SK-N-SH (cell line): ENCODE data around the gene SLC8A2. TPM values are rescaled to one million over a fixed set of nuclear protein-coding genes. Genes with fewer than 3 reads are reported as not detected.
A peak's percentile ranks its signal among the peaks of the same experiment; 100 is the strongest.

ENCODE experiments used
- CTCF ChIA-PET: fragments of 300-600, 350-600 bp; formaldehyde crosslinking; extraction: SDS; loops from one replicate; lab custom pipeline; 2021; lab: Yijun Ruan, JAX
- POLR2A ChIA-PET: fragments of 350-600 bp; sonication (Branson Sonifier 250); formaldehyde crosslinking; extraction: SDS; loops from one replicate; lab custom pipeline; 2020; ENCODE audit warnings: antibody characterized with exemption, inconsistent platforms; lab: Yijun Ruan, JAX
- DNase-seq: peaks from one replicate; pipeline ENCODE4 v3.0.0; 2012
- H2AFZ ChIP-seq: fragments of 200-600 bp; sonication (generic); 2 replicates; pipeline ENCODE4 v1.8.1; 2016; ENCODE audit warnings: antibody characterized with exemption, mild to moderate bottlenecking, low read depth
- H3F3A ChIP-seq: fragments of 200-600 bp; sonication (generic); replicated peaks from 2 replicates; pipeline ENCODE3; 2016; ENCODE audit warnings: antibody characterized with exemption, mild to moderate bottlenecking; ENCODE audit not compliant: insufficient read depth
- H3K27ac ChIP-seq, 2 experiments: fragments of 200-500 bp in 1 of 2; fragments of 200-600 bp in 1 of 2; sonication (Bioruptor generic) in 1 of 2; sonication (generic), shearing (Covaris generic) in 1 of 2; 2 replicates each; pipeline versions ENCODE4 v1.5.1 to v1.6.1; 2014 to 2016; ENCODE audit warnings: low read depth in 2 of 2, inconsistent platforms in 1 of 2, low read length in 1 of 2, mild to moderate bottlenecking in 1 of 2, mixed read lengths in 1 of 2
- H3K27me3 ChIP-seq: fragments of 200-600 bp; sonication (generic), shearing (Covaris generic); 2 replicates; pipeline ENCODE4 v1.6.1; 2016; ENCODE audit warnings: mixed run types; ENCODE audit not compliant: insufficient read depth
- H3K36me3 ChIP-seq, 2 experiments: fragments of 200-500 bp in 1 of 2; fragments of 200-600 bp in 1 of 2; sonication (Bioruptor generic) in 1 of 2; sonication (generic) in 1 of 2; replicated peaks in 1 of 2; 2 replicates each; pipeline versions ENCODE3 to v1.5.1; 2014 to 2016; ENCODE audit warnings: low read length in 1 of 2, mild to moderate bottlenecking in 1 of 2; ENCODE audit not compliant: insufficient read depth in 2 of 2, control insufficient read depth in 1 of 2
- H3K4me1 ChIP-seq, 2 experiments: fragments of 200-500 bp in 1 of 2; fragments of 200-600 bp in 1 of 2; sonication (Bioruptor generic) in 1 of 2; sonication (generic), shearing (Covaris generic) in 1 of 2; 2 replicates each; pipeline versions ENCODE4 v1.5.1 to v1.6.1; 2014 to 2016; ENCODE audit warnings: low read depth in 1 of 2, low read length in 1 of 2, mixed run types in 1 of 2; ENCODE audit not compliant: insufficient read depth in 2 of 2, control insufficient read depth in 1 of 2
- H3K4me2 ChIP-seq: fragments of 200-600 bp; sonication (generic), shearing (Covaris generic); 2 replicates; pipeline ENCODE4 v1.6.1; 2017; ENCODE audit warnings: mixed run types
- H3K4me3 ChIP-seq, 2 experiments: fragments of 200-500 bp in 1 of 2; fragments of 200-600 bp in 1 of 2; sonication (Bioruptor generic) in 1 of 2; sonication (generic), shearing (Covaris generic) in 1 of 2; 2 replicates each; pipeline versions ENCODE4 v1.5.1 to v1.8.1; 2014 to 2016; ENCODE audit warnings: low read depth in 2 of 2, inconsistent platforms in 1 of 2, low read length in 1 of 2, mild to moderate bottlenecking in 1 of 2, mixed read lengths in 1 of 2, moderate library complexity in 1 of 2
- H3K79me2 ChIP-seq: fragments of 200-600 bp; sonication (generic); 2 replicates; pipeline ENCODE4 v1.8.1; 2017; ENCODE audit warnings: mild to moderate bottlenecking; ENCODE audit not compliant: insufficient read depth
- H3K9ac ChIP-seq: fragments of 200-600 bp; sonication (generic); 2 replicates; pipeline ENCODE4 v1.6.1; 2017; ENCODE audit warnings: mixed run types
- H3K9me2 ChIP-seq: fragments of 200-600 bp; sonication (generic); 2 replicates; pipeline ENCODE4 v1.6.1; 2017; ENCODE audit warnings: mixed run types
- H3K9me3 ChIP-seq: fragments of 200-600 bp; sonication (generic); 2 replicates; pipeline ENCODE4 v1.6.1; 2017; ENCODE audit warnings: mixed run types, mild to moderate bottlenecking, moderate library complexity
- H4K20me1 ChIP-seq: fragments of 200-600 bp; sonication (generic); 2 replicates; pipeline ENCODE4 v1.6.1; 2017; ENCODE audit warnings: mild to moderate bottlenecking, mixed run types; ENCODE audit not compliant: insufficient read depth
- CHD2 ChIP-seq: fragments of 150-350 bp; IDR thresholded peaks from 2 replicates; pipeline ENCODE4 v1.6.1; 2018; ENCODE audit warnings: low read length; ENCODE audit not compliant: partially characterized antibody
- ELF1 ChIP-seq: IDR thresholded peaks from 2 replicates; pipeline ENCODE4 v1.4.0; 2012
- EZH2phosphoT487 ChIP-seq: fragments of 200-600 bp; sonication (generic); IDR thresholded peaks from 2 replicates; pipeline ENCODE4 v1.6.1; 2017; ENCODE audit warnings: low read depth, mixed run types, mild to moderate bottlenecking, antibody characterized with exemption, moderate library complexity, borderline replicate concordance
- FOSL2 ChIP-seq: IDR thresholded peaks from 2 replicates; pipeline ENCODE4 v1.4.0; 2012; ENCODE audit warnings: low read depth, mild to moderate bottlenecking, moderate library complexity, borderline replicate concordance
- FOXJ3 ChIP-seq: sonication (generic); formaldehyde crosslinking; IDR thresholded peaks from 2 replicates; pipeline ENCODE4 v1.5.1; 2020; ENCODE audit warnings: mild to moderate bottlenecking, missing genetic modification reagents
- FOXM1 ChIP-seq: IDR thresholded peaks from 2 replicates; pipeline ENCODE4 v1.4.0; 2012; ENCODE audit warnings: low read depth, mild to moderate bottlenecking
- GABPA ChIP-seq: IDR thresholded peaks from 2 replicates; pipeline ENCODE4 v1.4.0; 2012; ENCODE audit warnings: low read depth, mild to moderate bottlenecking
- GATA2 ChIP-seq: sonication (generic); formaldehyde crosslinking; IDR thresholded peaks from 2 replicates; pipeline ENCODE4 v1.5.0; 2020; ENCODE audit warnings: mild to moderate bottlenecking, missing genetic modification reagents
- JUND ChIP-seq: IDR thresholded peaks from 2 replicates; pipeline ENCODE4 v1.4.0; 2012
- POLR2AphosphoS5 ChIP-seq: IDR thresholded peaks from 2 replicates; pipeline ENCODE4 v1.6.1; 2012; ENCODE audit warnings: low read depth, low read length
- RAD21 ChIP-seq: IDR thresholded peaks from 2 replicates; pipeline ENCODE4 v1.6.1; 2012; ENCODE audit warnings: mild to moderate bottlenecking, low read length
- RCOR1 ChIP-seq: fragments of 150-350 bp; IDR thresholded peaks from 2 replicates; pipeline ENCODE4 v1.6.1; 2017; ENCODE audit warnings: antibody characterized with exemption, low read length
- REST ChIP-seq: IDR thresholded peaks from 2 replicates; pipeline ENCODE4 v1.6.1; 2012; ENCODE audit warnings: mild to moderate bottlenecking, low read depth, low read length, moderate library complexity
- RXRA ChIP-seq: IDR thresholded peaks from 2 replicates; pipeline ENCODE4 v1.4.0; 2012; ENCODE audit warnings: low read depth, mild to moderate bottlenecking, borderline replicate concordance
- SIN3A ChIP-seq: IDR thresholded peaks from 2 replicates; pipeline ENCODE4 v1.6.1; 2012; ENCODE audit warnings: low read depth, mild to moderate bottlenecking, low read length, moderate library complexity, borderline replicate concordance
- SMC3 ChIP-seq: IDR thresholded peaks from 2 replicates; pipeline ENCODE4 v1.6.1; 2012; ENCODE audit warnings: low read depth, low read length, improper control_type of control experiment
- TAF1 ChIP-seq: IDR thresholded peaks from 2 replicates; pipeline ENCODE4 v1.6.1; 2012; ENCODE audit warnings: low read depth, mild to moderate bottlenecking, low read length, moderate library complexity, borderline replicate concordance
- TCF12 ChIP-seq: IDR thresholded peaks from 2 replicates; pipeline ENCODE4 v1.4.0; 2012
- TEAD4 ChIP-seq: IDR thresholded peaks from 2 replicates; pipeline ENCODE4 v1.4.0; 2012; ENCODE audit warnings: mild to moderate bottlenecking, borderline replicate concordance; ENCODE audit not compliant: insufficient read depth
- WGBS: methylation state at CpG from one replicate; pipeline ENCODE4 v1.1.6; 2017; ENCODE audit warnings: low lambda C conversion rate; 5-methylcytosine and 5-hydroxymethylcytosine counted together
- polyA plus RNA-seq, 3 experiments: library from polyadenylated mRNA; depleted of rRNA; stranded (reverse); fragments of >200 nt; gene quantifications; 2 replicates each; pipeline ENCODE4 v1.2.3, GENCODE V29; 2012
- TF ChIP-seq, protein P1 (sequence below): fragments of 200-600 bp; sonication (generic); IDR thresholded peaks from 2 replicates; pipeline ENCODE4 v1.6.1; 2017; ENCODE audit warnings: antibody characterized with exemption, mild to moderate bottlenecking, moderate library complexity
- TF ChIP-seq, protein P2 (sequence below): fragments of 150-350 bp; IDR thresholded peaks from 2 replicates; pipeline ENCODE4 v1.6.1; 2017; ENCODE audit warnings: antibody characterized with exemption, low read length, low read depth, borderline replicate concordance
- TF ChIP-seq, protein P3 (sequence below): fragments of 150-350 bp; IDR thresholded peaks from 2 replicates; pipeline ENCODE4 v1.6.1; 2016; ENCODE audit warnings: mild to moderate bottlenecking, low read depth, low read length
- TF ChIP-seq, protein P4 (sequence below): IDR thresholded peaks from 2 replicates; pipeline ENCODE4 v1.4.0; 2012; ENCODE audit warnings: low read depth, borderline replicate concordance

The SLC8A2 gene
- polyA plus RNA-seq, 1 of the 3 experiments (the other 2 are of a cell fraction), result 0.58 TPM

GRCh38 chr19:47514869-47515588, 43.3 kb upstream of the SLC8A2 start, which contains the start of gene NAPA:
Gene NAPA (minus strand): TSS chr19:47515063. CDS start chr19:47514940, 123 bp downstream.
- Histone ChIP-seq H3K9ac (peak within 1 kb of the TSS; percentile 99), H3K4me3 (peak within 1 kb of the TSS; percentile 91 to 97), H3K9me3 (no peaks in the 10 kb centered on the region), H3K4me1 (peaks cover 15 to 16% of the 10 kb centered on the region in 2 experiments; a peak in 3 of 4 replicates), H3F3A (no peaks in the 10 kb centered on the region), H3K79me2 (peaks cover 46% of the 10 kb centered on the region), H4K20me1 (peaks cover 15% of the 10 kb centered on the region), H3K9me2 (no peaks in the 10 kb centered on the region), H3K4me2 (peak within 1 kb of the TSS; percentile 100), H3K27ac (peak within 1 kb of the TSS; percentile 81 to 88), H3K27me3 (no peaks in the 10 kb centered on the region), H3K36me3 (peaks cover 0 to 3% of the 10 kb centered on the region in 2 experiments), H2AFZ (peak within 1 kb of the TSS; percentile 97)
- POLR2A ChIA-PET, result interaction anchor here (1.0 to 1.5 kb wide), 4 partner anchors 9 to 85 kb away, joined by 3 to 11 read pairs (median 5); partner anchors contain the start of gene KPTN
- peak; percentile 99 for DNase-seq
- CTCF ChIA-PET, result interaction anchor here (0.5 to 7.9 kb wide), 40 partner anchors 8 to 233 kb away, joined by 3 to 168 read pairs (median 5); partner anchors contain the start of genes BICRA, EHD2 and KPTN
- WGBS, result 0% methylated on average over 16 of the region's 78 CpGs
- peak; percentile 84; the same call in 1 of the 2 replicates for TF ChIP-seq SMC3
- TF ChIP-seq, protein P1, sequence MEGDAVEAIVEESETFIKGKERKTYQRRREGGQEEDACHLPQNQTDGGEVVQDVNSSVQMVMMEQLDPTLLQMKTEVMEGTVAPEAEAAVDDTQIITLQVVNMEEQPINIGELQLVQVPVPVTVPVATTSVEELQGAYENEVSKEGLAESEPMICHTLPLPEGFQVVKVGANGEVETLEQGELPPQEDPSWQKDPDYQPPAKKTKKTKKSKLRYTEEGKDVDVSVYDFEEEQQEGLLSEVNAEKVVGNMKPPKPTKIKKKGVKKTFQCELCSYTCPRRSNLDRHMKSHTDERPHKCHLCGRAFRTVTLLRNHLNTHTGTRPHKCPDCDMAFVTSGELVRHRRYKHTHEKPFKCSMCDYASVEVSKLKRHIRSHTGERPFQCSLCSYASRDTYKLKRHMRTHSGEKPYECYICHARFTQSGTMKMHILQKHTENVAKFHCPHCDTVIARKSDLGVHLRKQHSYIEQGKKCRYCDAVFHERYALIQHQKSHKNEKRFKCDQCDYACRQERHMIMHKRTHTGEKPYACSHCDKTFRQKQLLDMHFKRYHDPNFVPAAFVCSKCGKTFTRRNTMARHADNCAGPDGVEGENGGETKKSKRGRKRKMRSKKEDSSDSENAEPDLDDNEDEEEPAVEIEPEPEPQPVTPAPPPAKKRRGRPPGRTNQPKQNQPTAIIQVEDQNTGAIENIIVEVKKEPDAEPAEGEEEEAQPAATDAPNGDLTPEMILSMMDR, result no peak
- TF ChIP-seq, protein P2, sequence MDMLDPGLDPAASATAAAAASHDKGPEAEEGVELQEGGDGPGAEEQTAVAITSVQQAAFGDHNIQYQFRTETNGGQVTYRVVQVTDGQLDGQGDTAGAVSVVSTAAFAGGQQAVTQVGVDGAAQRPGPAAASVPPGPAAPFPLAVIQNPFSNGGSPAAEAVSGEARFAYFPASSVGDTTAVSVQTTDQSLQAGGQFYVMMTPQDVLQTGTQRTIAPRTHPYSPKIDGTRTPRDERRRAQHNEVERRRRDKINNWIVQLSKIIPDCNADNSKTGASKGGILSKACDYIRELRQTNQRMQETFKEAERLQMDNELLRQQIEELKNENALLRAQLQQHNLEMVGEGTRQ, result peak; percentile 95
- no peak for TF ChIP-seq JUND
- no peak for TF ChIP-seq FOXM1
- TF ChIP-seq EZH2phosphoT487, result no peak
- TF ChIP-seq POLR2AphosphoS5, result peak; percentile 76
- no peak for TF ChIP-seq FOSL2
- TF ChIP-seq, protein P3, sequence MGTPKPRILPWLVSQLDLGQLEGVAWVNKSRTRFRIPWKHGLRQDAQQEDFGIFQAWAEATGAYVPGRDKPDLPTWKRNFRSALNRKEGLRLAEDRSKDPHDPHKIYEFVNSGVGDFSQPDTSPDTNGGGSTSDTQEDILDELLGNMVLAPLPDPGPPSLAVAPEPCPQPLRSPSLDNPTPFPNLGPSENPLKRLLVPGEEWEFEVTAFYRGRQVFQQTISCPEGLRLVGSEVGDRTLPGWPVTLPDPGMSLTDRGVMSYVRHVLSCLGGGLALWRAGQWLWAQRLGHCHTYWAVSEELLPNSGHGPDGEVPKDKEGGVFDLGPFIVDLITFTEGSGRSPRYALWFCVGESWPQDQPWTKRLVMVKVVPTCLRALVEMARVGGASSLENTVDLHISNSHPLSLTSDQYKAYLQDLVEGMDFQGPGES, result 0 out of 2 replicates have a peak, but pooled peaks have one; percentile 7
- peak; percentile 61 for TF ChIP-seq CHD2
- no peak for TF ChIP-seq TEAD4
- TF ChIP-seq SIN3A, result peak; percentile 99
- no peak for TF ChIP-seq REST
- TF ChIP-seq TCF12, result peak; percentile 27; the same call in 1 of the 2 replicates
- TF ChIP-seq, protein P4, sequence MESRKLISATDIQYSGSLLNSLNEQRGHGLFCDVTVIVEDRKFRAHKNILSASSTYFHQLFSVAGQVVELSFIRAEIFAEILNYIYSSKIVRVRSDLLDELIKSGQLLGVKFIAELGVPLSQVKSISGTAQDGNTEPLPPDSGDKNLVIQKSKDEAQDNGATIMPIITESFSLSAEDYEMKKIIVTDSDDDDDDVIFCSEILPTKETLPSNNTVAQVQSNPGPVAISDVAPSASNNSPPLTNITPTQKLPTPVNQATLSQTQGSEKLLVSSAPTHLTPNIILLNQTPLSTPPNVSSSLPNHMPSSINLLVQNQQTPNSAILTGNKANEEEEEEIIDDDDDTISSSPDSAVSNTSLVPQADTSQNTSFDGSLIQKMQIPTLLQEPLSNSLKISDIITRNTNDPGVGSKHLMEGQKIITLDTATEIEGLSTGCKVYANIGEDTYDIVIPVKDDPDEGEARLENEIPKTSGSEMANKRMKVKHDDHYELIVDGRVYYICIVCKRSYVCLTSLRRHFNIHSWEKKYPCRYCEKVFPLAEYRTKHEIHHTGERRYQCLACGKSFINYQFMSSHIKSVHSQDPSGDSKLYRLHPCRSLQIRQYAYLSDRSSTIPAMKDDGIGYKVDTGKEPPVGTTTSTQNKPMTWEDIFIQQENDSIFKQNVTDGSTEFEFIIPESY, result no peak
- TF ChIP-seq RXRA, result no peak
- TF ChIP-seq TAF1, result peak; percentile 85
- peak; percentile 69; the same call in 1 of the 2 replicates for TF ChIP-seq ELF1
- TF ChIP-seq FOXJ3, result no peak
- no peak for TF ChIP-seq GABPA
- no peak for TF ChIP-seq GATA2
- peak; percentile 81 for TF ChIP-seq RAD21
- TF ChIP-seq RCOR1, result peak; percentile 56
